HG02970 (cell line): ENCODE data around the gene MAPKAP1.
"Not testable (repeated sequence)": the region's sequence is repeated elsewhere in the genome, so short reads cannot be mapped to it uniquely, and the experiment has no call there.

Experiments used
- ATAC-seq: cut with Tn5 transposase; IDR thresholded peaks from one replicate; pipeline ENCODE4 v1.9.1; 2021; ENCODE audit warnings: mild to moderate bottlenecking, moderate library complexity, moderate number of reproducible peaks; ENCODE audit not compliant: unreplicated experiment, low FRiP score

The MAPKAP1 gene

DNA sequence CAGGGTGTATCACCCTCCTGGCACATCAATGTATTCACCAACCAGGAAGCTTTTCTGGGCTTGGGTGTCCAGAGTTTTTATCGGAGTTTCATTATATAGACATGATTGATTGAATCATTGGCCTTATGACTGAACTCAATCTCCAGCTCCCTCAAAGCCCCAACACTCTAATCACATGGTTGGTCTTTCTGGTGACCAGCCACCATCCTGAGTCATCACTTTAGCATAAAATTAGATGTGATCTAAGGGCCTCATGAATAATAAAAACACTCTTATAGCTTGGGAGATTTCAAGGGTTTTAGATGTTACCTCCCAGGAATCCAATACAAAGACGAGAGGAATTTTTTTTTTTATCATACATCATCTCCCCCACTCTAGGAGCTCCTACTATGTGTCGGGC is 32.4 kb upstream of the MAPKAP1 start:
- no peak for ATAC-seq

DNA sequence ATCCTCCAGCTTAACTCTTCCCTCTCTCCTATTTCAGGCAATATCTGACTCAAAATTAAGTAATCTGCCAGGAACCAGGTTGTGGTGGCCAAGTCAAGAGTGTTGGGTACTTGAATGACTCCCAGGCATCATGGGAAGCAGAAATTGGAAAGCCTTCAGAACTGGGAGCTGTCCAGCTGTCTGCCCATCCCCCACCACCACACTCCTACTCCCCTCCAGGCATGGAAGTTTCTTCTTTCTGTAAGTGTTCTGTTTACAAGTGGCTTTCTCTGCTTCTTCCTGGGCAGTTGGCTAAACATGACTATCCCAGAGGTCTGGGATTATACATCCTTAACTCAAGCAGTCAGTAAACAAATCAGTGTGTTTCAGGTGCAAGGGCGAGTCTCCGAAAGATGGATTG is 25.6 kb upstream of the MAPKAP1 start:
- no peak for ATAC-seq

DNA sequence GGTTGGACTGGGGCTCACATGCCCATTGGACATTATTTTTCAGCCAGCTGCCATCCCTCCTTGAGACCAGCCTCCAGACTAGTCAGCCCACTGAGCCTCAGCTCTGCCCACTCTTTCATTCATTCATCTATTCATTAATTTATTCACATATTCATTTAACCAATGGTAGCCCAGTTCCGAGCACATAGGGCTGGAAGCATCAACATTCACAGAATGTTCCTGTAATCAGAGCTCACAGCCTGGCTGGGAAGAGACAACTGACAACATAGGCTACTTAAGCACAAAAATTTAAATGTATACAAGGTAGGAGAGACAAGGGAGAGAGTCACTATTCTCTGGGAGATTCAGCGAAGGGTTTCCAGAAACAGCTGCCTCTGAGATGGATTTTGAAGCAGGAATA is 23.2 kb upstream of the MAPKAP1 start:
- no peak for ATAC-seq

DNA sequence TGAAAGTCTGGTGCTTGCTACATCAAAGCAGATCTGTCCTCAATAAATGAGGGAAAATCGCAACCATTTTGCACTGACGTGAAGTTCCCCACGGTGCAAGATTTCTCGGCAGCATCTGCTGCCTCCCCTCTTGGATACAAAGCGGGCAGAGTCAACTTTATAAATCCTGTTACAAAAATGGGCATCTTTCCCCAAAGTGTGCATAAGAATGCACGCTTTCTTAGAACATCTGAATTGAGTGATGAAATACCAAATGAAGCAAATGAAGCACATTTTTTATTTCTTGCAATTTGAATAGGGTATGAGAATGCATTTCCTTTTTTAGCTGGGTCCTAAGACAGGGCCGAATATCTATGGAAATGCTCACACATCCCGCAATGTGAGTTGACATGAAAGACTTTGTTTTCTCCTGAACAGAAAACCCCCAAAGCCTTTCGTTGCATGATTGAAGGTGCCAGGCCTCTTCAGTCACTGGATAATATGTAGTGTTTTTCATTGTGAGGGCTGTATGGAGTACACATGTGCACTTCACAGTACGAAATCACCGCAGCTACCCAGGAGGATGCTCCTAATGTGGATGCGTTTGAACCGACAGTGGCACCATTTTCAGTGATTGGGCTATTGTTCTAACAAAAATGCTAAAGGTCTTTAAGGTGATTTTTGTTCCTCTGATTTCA is 19.6 kb upstream of the MAPKAP1 start:
- ATAC-seq = no peak

DNA sequence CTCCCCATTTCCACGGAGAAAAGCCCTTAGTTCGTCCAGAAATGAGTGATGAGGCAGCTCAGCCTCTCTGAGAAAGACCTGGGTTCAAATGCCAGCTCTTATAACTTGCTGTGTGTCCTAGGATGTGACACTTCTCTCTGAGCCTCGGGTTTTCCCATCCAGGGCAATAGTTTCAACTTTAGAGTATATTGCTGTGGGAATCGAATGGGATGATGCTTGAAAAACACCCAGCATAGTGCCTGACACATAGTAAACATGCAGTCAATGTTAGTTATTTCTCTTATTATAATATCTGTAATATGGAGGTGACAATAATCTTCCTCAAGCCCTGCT is 430 bp upstream of the MAPKAP1 start:
- ATAC-seq = no peak

DNA sequence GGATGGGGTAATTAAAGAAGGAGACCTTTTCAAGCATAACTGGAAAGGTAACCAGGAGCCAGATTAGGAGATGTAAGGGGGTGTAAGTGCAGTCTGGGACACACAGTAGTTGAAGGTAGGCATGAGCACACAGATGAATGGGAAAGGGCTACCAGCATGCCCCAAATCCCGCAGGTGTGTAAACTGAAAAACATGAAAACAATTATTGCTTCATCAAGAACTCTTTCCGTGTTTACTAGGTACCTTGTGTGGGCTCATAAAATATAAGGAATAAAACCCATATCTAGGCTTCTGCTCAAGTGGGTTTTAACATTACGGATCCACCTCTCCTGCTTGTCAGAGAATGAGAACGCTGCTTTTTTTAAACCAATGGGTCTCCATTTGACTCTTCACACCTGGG is 1.1 kb downstream of the MAPKAP1 start:
- ATAC-seq = no peak

DNA sequence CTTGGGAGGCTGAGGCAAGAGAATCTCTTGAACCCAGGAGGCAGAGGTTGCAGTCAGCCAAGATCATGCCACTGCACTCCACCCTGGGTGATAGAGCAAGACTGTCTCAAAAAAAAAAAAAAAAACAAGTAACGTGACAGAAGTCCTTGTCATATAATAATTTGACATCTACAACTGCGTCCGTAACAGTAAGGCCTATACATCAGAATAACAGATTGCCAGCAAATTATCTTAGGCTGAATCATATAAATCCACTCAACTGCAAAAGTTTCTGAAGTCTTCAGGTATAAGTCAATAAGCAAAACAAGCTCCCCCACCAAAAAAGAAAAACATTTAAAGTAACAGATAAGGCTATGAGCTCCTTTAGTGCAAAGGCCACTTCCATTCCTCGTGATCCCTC is 3.3 kb downstream of the MAPKAP1 start:
- ATAC-seq = no peak

DNA sequence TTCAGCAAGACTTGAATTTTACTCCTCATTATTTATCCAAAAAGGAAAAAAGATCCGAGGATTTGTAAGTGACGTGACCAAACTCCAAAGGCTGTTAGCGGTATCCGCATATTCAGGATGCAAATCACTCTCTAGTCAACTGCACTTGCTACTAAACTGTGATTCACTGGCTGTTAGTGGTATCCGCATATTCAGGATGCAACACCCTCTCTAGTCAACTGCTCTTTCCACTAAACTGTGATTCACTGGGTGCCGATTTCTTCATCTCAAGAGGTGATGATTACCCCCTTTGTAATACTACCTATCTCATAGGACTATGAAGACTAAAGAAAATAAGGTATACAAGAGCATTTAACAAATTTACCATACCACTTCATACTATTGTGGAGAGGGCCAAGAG is 5.7 kb downstream of the MAPKAP1 start:
- peak; percentile 25 for ATAC-seq

DNA sequence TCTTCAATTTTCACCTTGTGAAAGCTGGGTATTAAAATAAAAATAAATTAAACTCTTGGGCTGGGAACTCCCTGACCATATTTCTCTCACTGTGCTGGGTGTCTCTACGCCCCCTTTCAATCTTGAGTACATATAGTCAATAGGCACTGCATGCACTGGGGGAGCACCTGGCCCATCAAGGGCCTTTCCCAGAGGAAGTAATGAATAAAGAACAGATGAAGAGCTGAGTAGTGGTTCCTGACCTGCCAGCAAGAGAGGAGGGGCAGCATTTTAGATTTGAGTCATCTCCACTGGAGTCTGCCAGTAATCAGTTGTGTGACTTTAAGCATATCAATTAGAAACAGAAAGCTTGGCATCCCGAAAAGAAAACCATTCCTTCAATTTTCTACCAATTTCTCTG is 6.2 kb downstream of the MAPKAP1 start:
- peak; percentile 71 for ATAC-seq

DNA sequence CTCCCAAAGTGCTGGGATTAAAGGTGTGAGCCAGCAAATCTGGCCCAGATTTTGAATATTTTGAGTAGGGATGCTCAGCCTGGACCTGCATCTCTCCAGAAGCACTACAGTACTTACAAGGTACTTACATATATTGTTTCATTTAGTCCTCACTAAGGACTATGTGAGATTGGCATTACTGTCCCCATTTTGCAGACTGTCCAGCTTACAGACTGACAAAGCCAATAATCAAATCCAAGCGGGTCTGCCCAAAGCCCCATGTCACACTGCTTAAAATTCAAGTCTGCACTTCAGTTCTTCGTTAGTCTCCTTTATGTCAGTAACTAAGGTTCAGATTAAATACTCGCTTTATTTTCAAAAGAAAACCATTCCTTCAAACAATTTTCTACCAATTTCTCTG is 7.1 kb downstream of the MAPKAP1 start:
- ATAC-seq = no peak

DNA sequence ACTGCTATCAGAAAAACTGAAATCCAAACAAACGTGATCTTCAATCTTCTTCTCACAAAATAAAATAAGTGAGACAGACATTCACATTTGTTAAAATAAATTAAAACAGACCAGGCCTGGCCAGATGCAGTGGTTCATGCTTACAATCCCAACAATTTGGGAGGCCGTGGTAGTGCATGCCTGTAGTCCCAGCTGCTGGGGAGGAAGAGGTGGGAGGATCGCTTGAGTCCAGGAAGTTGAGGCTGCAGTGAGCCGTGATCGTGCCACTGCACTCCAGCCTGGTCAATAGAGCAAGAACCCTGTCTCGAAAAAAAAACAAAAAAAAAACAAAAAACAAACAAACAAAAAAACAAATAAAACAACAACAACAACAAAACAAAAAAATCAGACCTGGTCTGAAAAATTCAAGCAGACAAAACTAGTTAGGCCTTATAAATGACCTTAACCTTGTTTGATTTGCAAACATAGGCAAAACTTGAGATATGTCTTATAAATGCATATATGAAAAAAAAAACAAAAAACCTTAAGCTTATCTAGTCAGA is 10.8 kb downstream of the MAPKAP1 start:
- no peak for ATAC-seq

DNA sequence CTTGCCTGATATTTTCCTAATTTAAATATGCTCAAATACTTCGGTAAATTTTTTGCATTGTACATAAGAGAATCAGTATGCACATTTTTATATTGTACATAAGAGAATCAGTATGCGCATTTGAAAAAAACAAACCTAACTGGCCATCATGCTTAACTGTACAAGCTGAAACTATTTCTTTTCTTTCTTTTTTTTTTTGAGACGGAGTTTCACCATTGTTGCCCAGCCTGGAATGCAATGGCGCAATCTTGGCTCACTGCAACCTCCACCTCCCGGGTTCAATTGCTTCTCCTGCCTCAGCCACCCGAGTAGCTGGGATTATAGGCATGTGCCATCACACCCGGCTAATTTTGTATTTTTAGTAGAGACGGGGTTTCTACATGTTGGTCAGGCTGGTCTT is 11.5 kb downstream of the MAPKAP1 start:
- not testable (repeated sequence) for ATAC-seq

DNA sequence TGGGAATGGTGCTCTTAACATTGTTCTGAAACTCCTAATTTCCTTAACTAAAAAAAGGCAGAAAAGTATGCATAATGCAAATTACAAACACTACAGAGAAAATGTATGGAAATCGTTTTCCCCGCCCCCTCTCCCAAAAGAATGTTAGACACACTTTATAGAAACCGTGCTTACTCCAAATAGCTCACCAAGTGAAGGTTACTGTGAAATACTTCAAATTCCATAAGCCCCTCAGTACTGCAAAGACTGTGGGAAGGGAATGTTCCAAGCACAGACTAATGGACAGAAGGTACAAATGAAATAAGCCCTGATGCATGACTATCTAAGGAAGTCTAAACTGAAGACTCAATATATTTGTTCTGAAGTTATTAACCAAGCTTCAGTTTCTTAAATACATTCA is 12.5 kb downstream of the MAPKAP1 start:
- ATAC-seq = no peak

DNA sequence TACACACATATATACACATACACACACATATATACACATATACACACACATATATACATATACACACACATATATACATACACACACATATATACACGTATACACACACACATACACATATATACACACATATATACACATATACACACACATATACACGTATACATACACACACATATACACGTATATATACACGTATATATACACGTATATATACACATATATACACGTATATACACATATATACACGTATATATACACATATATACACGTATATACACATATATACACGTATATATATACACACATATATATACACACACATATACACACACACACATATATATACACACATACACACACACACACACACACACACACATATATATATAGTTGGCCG is 13.5 kb downstream of the MAPKAP1 start:
- not testable (repeated sequence) for ATAC-seq

DNA sequence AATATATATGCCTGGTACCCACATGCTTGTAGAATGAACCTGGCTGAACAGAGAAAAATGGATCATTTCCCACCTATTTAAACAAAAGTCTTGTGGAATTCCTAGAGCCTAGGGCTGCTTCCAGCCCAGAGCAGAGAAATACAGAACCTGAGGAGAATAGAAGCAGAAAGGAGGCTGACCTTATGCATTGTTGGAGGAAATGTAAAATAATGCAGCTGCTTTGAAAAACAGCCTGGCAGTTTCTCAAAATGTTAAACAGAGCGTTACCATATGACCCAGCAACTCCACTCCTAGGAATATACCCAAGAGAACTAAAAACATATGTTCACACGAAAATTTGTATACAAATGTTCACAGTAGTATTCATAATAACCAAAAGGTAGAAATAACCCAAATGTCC is 15.1 kb downstream of the MAPKAP1 start:
- ATAC-seq = no peak

DNA sequence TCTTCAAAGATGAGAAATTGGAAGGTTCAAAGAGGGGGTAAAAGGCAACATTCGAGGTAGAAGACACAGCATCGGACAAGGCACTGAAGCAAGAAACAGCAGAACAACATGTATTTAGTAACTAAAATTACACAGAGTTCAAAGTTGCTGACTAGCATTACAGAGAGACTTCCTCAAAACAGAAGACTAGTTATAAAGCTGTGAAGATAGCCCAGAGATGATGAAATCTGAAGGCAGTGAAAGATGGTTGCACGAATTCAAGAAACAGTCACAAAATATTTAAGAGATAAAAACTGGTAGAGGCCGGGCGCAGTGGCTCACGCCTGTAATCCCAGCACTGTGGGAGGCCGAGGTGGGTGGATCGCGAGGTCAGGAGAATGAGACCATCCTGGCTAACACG is 16.3 kb downstream of the MAPKAP1 start:
- no peak for ATAC-seq

DNA sequence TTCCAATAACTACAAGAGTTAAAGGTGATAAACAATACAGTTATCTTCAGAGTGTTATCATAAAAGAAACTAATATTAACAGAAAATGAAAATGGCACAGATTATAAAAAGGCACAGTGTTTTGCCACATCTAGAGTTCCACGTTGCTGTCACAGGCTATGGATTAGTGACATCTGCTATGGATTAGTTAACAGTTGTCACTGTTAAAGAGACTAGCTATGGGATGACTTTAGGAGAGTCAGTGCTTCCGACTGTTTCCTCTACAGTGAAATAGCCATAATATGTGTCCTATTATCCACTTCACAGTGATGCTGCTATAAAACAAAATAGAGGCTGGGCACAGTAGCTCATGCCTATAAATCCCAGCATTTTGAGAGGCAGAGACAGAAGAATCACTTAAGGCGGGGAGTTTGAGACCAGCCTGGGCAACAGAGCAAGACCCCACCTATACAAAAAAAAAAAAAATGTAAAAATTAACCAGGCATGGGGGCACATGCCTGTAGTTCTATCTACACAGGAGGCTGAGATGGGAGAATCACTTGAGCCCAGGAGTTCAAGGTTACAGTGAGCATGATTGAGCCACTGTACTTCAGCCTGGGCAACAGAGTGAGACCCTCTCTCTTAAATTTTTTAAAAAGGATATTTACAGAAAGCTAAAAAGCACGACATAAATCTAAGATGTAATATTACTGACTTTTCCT is 19.7 kb downstream of the MAPKAP1 start:
- ATAC-seq = no peak

DNA sequence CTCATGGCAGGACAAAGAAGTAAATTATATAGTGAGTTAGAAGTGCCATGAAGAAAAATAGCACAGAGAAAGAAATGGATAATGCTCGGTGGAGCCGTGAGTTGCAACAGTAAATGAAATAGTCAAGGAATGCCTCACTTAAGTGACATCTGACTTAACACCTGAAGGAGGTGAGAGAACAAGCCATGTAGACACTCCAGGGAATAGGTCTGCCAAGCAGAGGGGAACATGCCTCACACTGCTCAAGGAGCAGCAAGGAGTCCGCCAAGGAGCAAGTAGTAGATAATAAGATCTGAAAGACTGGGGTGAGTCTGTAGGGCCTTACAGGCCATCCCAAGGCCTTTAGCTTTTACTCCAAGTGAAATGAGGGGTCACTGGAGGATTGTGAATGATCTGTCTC is 21.8 kb downstream of the MAPKAP1 start:
- ATAC-seq = no peak

DNA sequence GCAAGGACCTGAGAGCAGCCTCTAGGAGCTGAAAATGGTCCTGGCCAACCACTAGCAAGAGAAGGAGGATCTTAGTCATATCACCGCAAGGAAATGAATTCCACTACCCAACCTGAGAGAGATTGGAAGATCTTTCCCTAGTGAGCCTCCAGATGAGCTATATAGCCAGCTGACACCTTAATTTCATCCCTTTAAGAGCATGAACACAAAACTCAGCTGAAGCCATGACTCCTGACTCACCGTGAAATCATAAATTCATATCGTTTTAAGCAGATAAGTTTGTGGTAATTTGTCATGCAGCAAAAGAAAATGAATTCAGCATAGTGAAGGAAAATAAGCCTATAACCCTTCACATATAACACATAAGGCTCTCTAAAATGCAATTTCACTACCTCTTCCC is 23.5 kb downstream of the MAPKAP1 start:
- ATAC-seq = no peak

DNA sequence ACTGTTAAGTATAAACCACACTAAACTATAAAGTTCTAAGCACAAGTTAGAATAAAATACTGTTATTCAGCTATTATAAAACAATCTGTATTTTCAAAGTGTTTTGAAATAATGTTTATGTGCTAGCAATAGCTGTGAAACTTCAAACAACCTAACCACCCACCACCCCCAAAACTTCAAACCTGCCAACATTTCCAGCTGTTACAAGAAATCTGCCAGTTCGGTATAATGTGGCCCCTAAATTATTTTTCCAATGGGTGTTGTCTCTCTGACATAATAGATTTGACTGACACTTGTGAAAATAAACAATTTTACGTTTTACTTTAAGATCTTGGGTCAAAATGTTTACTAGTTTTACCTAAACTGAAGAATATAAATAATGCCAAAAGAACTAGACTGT is 24.7 kb downstream of the MAPKAP1 start:
- no peak for ATAC-seq

DNA sequence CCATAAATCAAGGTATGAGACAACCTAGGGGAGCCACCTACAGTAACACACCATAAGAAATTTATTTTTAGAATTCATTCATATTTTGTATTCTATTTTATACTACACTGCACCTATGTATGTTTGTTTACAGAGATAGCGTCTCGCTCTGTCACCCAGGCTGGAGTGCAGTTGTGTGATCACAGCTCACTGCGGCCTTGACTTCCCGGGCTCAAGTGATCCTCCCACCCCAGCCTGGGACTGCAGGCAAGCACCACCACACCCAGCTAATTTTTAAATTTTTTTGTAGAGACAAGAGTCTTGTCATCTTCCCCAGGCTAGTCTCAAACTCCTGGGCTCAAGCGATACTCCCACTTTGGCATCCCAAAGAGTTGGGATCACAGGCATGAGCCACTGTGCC is 25.4 kb downstream of the MAPKAP1 start:
- ATAC-seq = no peak

DNA sequence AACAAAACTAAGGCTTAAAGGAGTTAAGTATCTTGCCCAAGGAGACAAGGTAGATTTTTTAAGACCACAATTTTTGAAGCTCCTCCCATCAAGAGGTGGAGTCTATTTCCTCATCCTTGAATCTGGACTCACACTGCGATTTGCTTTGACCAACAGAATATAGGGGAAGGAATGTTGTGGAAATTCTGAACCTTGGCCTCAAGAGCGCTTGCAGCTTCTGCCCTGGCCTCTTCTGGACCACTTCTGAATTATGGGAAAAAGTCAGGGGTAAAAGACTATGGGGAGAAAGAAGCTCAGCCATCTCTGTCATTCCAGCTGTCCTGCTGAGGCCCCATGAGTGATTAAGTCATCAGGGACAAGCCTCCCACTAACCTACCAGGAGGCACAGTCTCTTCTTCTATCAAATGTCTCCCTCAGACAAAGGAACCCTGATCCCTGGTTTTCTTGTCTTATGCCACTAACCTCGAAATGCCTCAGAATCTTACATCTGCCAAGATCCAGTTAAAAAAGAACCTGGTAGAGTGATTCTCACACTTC is 25.9 kb downstream of the MAPKAP1 start:
- ATAC-seq = no peak
